Inflammatory macrophage treated with lipopolysaccharide for 1 hour (primary cell): ENCODE data around the gene MDGA2.
"Not testable (repeated sequence)": the region's sequence is repeated elsewhere in the genome, so short reads cannot be mapped to it uniquely, and the experiment has no call there.

Source experiments
- DNase-seq, 2 donors: peaks; one replicate each; pipeline ENCODE4 v3.0.0-alpha.2; 2020 to 2022

Gene MDGA2

GRCh38 chr14:47060050-47060449, 615.4 kb downstream of the MDGA2 start:
- no peak for DNase-seq

DNA sequence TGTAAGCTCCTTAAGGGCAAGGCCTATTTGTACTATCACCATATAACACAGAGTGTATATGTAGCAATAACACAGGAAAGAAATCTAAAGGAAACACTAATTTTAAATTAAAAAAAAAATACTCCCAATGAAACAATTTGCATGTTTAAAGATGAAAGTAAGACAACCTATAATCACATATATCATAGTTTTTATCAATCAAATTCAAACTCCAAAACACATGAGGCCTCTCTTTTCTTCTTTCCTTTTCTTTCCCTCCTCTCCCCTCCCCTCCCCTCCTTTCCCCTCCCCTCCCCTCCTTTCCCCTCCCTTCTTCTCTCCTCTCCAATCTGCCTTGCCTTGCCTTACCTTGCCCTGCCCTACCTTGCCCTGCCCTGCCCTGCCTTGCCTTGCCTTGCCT, 618.0 kb downstream of the MDGA2 start:
- DNase-seq: no peak

DNA sequence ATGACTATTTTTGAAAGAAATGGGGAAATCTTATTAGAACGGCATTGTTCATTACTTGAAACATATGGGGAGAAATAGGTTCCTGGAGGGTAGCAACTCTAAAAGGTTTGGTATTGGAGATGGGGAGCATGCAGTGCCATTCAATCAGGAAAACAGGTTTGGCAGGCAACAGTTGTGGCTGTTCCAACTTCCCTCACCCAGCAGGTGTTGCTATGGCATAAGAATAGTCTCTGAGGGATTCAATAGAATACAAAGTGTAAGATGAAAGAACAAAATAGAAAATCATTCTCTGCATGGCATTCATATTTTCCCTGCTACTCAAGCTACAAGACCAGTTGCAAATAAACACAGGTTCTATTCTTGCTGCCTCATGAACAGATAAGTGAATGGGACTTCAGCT, 630.6 kb downstream of the MDGA2 start:
- no peak for DNase-seq

GRCh38 chr14:47040550-47040949, 634.9 kb downstream of the MDGA2 start:
- no peak for DNase-seq

DNA sequence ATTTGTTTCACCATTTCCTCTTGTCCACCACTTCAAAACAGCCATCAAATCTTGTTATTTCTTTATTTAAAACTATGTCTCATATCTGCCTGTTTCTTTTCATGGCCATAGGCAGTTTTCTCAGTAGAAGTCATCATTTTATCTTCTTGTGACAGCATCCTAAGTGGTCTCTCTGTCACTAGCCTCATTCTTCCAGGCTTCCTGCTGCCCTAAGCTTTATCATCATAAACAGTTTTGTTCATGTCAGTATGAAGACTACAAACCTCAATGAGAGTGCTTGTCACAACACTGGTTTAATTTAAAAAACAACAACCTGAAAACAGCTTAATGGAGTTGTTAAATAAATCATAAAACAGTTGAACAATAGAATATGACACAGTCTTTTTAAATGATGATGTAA, 636.1 kb downstream of the MDGA2 start:
- no peak for DNase-seq

- DNase-seq: no peak
Observed at GRCh38 chr14:47022721-47023120, 652.7 kb downstream of the MDGA2 start.

DNA sequence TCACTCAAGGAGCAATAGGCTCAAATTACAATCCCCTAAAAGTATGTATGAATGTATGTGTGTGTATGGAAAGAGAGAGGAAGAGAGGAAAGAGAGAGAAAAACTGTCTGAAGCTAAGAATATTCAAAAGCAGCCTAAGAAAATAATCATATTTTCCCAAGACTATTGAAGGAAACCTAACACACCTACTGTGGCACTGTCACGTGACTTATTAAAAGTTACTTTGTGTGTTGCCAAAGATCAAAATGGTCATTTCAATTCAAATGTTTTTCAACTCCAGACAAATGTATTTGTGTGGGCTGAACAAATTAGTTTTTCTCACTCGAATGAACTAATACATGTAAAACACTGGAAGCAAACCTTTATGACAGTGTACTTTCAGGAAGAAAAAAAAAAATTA, 654.9 kb downstream of the MDGA2 start:
- no peak for DNase-seq

DNA sequence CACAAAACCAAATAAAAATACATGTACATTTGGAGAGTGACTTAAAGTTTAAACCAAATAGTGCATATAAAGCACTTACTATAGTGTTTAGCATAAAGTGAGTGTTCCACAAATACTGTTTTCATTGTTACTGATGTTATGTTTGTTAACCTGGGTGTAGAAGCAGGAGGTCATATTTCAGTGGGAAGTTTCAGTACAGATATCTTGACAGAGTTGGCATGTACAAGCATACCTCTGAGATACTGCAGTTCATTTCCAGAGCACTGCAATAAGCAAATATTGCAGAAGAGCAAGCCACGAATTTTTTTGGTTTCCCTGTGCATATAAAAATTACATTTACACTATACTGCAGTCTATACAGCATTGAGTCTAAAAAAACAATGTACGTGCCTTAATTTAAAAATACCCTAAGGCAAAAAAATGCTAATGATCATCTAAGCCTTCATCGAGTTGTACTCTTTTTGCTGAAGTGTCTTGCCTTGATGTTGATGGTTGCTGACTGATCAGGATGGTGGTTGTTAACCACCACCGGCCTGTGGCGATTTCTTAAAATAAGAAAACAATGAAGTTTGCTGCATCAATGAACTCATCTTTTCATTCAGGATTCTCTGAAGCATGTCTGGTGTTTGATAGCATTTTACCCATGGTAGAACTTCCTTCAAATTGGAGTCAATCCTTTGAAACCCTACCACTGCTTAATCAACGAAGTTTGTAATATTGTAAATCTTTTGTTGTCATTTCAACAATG, 662.7 kb downstream of the MDGA2 start:
- no peak for DNase-seq

DNA sequence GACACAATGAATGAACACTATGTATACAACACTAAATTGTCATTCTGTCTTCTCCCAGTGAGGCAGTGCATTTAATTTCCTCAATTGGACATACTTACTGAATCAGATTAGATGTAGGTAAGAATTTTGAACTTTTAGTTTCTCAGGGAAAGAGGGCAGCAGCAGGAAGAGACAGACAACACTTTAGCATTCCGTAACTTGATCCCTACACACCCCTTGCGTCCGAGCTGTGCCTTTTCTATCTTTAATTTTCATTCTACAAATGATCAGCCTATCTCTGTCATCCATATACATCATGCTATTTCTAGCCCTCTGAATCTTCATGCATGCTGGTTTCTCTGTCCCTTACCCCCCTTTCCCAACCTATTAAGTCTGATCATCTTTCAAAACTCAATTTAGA, 665.8 kb downstream of the MDGA2 start:
- DNase-seq: no peak

DNA sequence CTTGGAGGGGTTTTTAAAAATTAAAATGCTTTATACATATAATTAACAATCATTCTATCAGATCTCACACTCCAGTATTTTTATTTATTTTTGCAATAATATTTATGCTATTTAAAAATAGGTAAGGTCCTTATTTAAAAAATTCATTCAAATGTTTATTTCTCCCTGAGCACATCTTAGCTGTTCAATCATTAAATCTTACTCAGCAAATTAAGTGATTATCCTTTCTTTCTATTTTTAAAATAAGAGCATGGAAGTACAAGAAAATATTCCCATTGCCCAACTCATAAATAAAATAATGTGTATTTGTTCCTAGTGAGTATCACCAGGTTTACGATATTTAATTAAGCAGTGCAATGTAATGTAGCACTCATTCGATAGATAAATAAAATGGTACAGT, 666.7 kb downstream of the MDGA2 start:
- DNase-seq: no peak

DNA sequence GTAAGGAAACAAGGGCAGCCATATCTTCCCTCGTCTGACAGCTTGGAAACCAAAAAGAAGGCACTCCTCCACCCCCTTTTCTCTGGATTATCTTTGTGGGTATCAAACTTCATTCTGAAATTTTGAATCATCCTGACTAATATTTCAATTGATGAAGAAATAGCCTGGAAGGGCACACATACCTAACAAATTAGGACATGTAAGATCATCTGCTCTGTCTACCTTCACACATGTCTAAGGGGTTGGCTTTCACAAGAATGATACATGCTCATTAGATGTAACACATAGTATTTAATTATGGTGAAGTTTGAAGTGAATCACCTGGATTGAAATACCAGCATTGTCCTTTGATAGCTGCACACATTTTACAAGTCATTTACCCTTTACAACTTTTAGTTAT, 675.7 kb downstream of the MDGA2 start:
- no peak for DNase-seq

DNA sequence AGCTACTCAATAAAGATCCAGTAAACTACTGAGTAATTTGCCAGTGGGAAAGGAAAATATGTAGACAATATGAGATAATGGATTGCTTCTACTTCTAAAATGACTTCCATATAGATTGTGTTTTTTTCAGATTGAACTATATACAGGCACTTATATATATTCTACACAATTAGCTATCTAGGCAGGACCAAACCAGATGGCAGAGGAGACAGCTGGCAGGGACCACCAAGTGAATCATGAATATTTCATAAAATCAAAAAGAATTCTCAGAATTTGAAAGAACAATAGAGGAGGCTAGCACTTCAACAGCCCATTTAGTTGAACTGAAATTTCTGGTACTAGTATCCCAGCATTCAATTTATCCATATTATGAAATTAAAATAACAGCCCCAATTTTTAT, 685.8 kb downstream of the MDGA2 start:
- DNase-seq: no peak

GRCh38 chr14:46988312-46988711, 687.1 kb downstream of the MDGA2 start:
- no peak for DNase-seq

DNA sequence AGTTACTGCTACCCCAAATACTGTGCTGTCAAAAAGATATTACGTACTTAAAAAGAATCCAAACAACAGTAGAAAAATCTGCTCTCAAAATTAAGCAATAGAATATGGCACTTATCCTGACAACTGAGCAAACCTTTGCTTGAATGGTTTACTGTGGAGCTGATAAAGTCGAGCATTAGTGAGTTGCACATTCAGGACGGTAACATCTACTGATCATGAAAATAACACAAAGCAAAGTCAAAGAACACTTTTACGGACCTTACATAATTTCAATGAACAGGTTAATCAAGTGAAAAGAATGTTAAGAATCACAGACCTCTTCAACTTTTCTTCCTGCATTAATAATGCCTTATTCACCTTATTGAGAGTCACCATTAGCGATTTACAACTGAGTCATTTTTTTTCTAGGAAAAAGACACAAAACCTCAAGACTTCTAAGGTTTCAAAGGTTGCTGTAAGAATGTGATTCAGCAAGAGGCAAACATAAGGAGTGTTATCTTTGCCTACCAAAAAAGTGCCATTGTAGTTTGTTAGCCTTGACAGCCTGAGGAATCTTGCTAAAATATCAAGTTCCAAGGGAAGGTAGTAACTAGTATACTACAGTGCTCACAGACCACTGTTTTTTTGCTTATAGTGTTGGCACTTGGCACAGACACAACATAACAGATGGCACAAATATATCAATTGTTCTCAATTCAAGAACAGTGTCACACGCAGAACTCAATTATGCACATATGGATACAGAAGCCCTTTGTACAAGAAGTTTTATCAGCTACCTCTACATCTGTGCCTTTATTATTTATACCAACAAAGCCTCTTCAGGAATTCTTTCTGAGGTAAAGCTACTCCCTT, 689.6 kb downstream of the MDGA2 start:
- DNase-seq: no peak

GRCh38 chr14:46973295-46973694, 702.1 kb downstream of the MDGA2 start:
- no peak for DNase-seq

GRCh38 chr14:46964378-46964777, 711.0 kb downstream of the MDGA2 start:
- DNase-seq: no peak

- no peak for DNase-seq
Observed at GRCh38 chr14:46951103-46951502, 724.3 kb downstream of the MDGA2 start.

- DNase-seq: no peak
Observed at GRCh38 chr14:46940611-46941010, 734.8 kb downstream of the MDGA2 start.

DNA sequence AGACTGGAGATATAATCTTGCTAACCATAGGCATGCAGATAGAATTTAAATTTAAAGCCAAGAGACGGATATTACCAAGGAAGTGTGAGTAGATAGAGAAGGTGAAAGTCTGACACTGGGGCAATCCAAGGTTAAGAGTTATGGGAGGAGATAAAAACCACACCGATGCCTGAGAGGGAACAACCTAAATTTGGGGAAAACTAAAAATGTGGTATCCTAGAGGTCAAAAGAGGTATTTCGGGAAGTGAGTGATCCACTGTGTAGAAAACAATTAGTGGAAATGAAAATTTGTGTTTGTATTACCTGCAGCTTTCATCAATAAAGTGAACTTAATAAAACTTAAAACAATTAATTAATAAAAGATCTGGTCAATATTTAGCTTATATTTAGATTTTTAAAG, 754.9 kb downstream of the MDGA2 start:
- no peak for DNase-seq

DNA sequence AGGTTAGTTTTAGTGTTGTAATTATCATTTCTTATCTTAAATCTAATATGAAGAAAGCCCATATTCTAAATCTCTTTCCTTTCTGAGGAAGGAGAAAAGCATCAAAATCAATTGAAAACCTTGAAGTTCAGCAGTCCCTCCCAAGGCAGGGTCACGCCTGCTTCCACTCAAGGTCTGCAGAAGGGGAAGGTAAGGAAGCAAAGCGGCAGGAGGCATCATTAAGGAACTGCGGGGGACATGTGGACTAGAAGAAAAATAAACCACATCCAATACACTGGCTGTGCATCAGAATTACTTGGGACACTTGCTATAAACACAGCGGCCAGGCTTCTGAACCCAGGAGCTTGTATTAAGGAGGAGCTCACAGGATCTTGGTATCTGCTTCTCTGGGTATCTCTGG, 759.9 kb downstream of the MDGA2 start:
- not testable (repeated sequence) for DNase-seq

DNA sequence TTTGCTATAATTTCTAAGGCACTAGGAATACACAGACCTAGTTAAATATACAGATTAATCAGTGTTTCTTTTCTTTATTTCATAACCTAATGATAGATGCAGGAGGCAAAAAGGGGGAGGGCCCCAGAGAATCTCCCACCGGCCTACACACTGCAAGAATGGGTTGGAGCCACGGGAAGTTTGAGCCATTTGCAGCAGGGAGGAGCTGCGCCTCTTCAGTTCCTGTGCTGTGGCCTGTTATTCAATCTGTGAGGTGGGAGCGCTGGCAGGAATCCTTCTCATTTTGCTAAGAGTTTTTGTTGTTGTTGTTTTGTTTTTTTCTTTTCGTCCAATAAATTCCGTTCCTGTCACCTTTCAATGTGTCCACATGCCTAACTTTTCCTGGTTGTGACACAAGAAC, 772.6 kb downstream of the MDGA2 start:
- DNase-seq: no peak

- DNase-seq: no peak
Observed at GRCh38 chr14:46894476-46894875, 780.9 kb downstream of the MDGA2 start.

DNA sequence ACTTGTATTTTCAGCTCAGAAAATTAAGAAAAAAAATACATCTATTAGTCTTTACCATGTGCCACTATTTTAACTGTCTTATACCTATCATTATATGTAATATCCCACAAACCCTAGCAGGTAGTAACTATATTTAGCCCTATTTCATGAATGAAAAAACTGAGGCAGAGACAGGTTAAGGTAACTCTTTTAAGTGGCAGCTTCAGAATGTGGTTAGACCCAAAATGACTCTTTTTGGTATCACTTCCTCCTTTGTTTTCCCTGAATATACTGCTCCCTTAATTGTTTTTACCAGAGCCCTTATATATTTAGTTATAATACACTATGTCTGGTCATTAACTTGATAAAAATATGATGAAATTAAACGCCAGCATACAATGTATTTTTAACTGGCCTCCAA, 788.3 kb downstream of the MDGA2 start:
- no peak for DNase-seq

DNA sequence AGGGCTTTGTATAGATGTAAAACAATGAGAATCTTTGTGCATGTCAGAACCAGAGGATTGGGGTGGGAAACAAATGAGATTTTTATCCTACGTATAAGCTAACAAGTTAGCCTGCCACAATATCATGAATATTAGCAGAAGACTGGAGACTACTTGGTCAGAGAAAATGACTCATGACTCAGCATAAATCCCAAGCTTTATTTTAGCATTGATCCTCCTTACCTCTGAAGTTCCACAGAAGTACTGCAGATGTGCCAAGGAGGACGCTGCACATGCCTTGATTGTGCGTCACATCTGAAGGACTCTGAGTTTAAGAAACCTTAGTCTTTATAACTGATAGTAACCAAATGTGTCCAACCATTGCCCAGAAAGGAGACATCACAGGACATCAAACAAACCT, 789.8 kb downstream of the MDGA2 start:
- DNase-seq: no peak

- no peak for DNase-seq
Observed at GRCh38 chr14:46861753-46862152, 813.7 kb downstream of the MDGA2 start.
